Breast epithelium (tissue), 3 donors: ENCODE data around the gene KRTAP1-4.

ENCODE experiments used
- POLR2A ChIP-seq: fragments of 450-650 bp; IDR thresholded peaks from one replicate; pipeline ENCODE4 v1.6.1; 2016; ENCODE audit warnings: antibody characterized with exemption, mild to moderate bottlenecking, moderate library complexity
- POLR2AphosphoS5 ChIP-seq, 3 donors: sonication (generic); formaldehyde crosslinking; IDR thresholded peaks; one replicate each; pipeline ENCODE4 v1.6.1; 2017; ENCODE audit warnings: antibody characterized with exemption in 3 of 3
- TF ChIP-seq, protein P1 (sequence below), 3 donors: fragments of 450-650 bp; IDR thresholded peaks; one replicate each; pipeline ENCODE4 v1.5.1; 2016 to 2017; ENCODE audit warnings: antibody characterized with exemption in 3 of 3, mild to moderate bottlenecking in 3 of 3, moderate library complexity in 3 of 3

GRCh38 chr17:41064301-41064700 is 34.3 kb upstream of the KRTAP1-4 start:
- TF ChIP-seq POLR2A = no peak
- TF ChIP-seq, protein P1, sequence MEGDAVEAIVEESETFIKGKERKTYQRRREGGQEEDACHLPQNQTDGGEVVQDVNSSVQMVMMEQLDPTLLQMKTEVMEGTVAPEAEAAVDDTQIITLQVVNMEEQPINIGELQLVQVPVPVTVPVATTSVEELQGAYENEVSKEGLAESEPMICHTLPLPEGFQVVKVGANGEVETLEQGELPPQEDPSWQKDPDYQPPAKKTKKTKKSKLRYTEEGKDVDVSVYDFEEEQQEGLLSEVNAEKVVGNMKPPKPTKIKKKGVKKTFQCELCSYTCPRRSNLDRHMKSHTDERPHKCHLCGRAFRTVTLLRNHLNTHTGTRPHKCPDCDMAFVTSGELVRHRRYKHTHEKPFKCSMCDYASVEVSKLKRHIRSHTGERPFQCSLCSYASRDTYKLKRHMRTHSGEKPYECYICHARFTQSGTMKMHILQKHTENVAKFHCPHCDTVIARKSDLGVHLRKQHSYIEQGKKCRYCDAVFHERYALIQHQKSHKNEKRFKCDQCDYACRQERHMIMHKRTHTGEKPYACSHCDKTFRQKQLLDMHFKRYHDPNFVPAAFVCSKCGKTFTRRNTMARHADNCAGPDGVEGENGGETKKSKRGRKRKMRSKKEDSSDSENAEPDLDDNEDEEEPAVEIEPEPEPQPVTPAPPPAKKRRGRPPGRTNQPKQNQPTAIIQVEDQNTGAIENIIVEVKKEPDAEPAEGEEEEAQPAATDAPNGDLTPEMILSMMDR (IDR thresholded peaks at IDR 0.05) = no peak
- no peak for TF ChIP-seq POLR2AphosphoS5 (IDR thresholded peaks at IDR 0.05)
